ENCODE data around the gene ALKBH5. TPM values are rescaled to one million over a fixed set of nuclear protein-coding genes. Genes with fewer than 3 reads are reported as not detected.

The ALKBH5 gene
- total and polyA plus RNA-seq, 2 of the 8 experiments (the other 6 are each of a cell fraction or from before 2014, with no cell fraction given), result 63.7 to 86.4 TPM

DNA sequence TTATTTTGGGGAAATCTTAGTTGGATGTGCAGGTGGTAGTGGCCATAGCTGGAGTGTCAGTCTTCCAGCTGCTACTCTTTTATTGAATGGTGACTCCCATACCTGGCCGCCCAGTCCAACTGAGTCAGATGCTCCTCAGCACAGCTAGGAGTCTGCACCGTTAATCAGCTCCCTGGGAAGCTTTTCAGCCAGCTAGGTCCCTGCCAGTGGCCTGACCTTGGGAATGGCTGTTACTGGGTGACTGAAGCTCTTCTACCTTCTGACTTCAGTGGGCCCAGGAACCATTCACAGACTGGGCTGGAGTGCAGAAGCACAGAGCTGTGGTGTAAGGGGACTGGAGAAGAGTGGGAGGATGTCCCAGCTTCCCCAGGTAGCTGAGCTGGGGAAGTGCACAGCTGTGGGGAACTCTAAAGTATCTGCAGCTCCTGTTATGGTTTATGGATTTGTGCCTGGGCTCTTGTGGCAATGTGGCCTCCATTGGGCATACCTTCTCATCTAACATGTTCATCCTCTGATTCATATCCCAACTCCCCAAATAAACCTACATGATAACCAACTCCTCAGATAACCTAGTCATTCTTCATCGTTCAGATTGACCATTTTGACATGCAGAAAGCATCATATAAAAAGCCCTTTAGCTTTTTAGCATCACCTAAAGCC lies 14.0 kb downstream of the ALKBH5 start (continued):
- TF ChIP-seq BACH1 (IDR thresholded peaks at IDR 0.05; ENCODE audit: low read length) (no peak), RFX5 (IDR thresholded peaks at IDR 0.05; ENCODE audit: borderline replicate concordance, low read depth, low read length) (no peak), JUN (IDR thresholded peaks at IDR 0.05; ENCODE audit: low read depth, low read length) (no peak), HDAC2 (IDR thresholded peaks at IDR 0.05; ENCODE audit: borderline replicate concordance in 1 of 2, low read depth in 2 of 2, low read length in 2 of 2) (no peak), RBBP5 (IDR thresholded peaks at IDR 0.05; ENCODE audit: borderline replicate concordance, low read depth, low read length) (no peak)
